ENCODE data around the gene PFDN4. TPM values are rescaled to one million over a fixed set of nuclear protein-coding genes. Genes with fewer than 3 reads are reported as not detected.

Gene PFDN4, protein sequence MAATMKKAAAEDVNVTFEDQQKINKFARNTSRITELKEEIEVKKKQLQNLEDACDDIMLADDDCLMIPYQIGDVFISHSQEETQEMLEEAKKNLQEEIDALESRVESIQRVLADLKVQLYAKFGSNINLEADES
- 481 and 548 TPM in 2 replicates for total RNA-seq (2014; rRNA removed; shearing (Covaris generic))

DNA sequence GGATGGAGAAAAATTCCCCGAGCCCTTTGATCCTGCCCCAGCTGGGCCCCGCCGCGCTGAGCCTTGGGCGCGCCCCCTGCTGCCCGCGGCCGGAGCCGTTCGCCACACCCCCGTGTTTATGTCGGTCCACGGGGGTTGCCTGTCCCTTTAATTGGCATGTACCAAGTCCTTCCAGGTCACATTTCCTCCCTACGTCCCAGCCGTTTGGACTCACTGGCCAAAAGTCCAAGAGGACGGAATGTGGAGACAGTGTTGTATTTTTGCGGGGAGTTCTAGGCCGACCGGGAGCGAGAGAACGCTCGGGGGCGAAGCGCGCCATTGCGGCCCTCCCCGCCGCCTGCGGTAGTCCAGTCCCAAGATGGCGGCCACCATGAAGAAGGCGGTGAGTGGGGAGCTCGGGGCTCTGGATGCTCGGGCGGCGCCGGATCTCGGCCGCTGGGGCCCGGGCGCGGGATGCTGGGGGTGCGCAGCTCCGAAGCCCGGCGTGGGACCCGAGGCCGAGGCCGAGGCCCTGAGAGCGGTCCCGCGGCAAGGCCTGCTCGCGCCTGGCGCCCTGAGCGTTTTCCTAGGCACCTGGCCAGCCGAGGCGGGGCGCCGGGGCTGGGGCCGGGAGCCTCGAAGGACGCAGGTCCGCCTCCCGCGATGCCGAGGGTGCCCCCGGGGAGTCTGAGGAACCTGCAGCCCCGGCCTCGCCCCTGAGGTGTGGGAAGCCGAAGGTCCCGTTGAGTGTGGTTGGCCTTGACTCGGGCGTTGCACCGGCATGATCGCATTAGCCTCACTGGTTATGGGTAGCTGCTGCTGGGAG, at the start of gene PFDN4:
PFDN4 (plus strand) TSS at position 345 of the 805 bp plus-strand sequence; CDS start at position 359, 14 bp downstream.
- peak; percentile 86 for DNase-seq (ENCODE audit: low read depth)

DNA sequence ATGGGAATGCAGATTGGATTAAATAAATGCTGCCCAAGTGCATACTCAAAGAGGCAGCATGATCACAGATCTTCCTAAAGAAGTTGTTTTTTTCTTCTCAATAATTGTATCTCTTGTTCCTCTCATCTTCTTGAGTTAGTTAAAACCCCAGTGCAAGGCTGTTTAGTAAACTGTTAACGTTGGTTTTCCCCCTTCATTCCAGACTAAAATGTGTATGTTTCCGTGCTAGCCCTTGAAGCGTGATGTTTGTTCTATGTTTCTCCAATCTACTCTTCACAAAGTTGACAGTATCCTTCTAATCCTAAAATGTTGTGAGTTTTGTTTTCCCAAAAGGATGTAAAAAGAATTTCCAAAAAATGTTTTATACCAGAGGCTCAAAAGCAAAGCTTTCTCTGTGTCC, 49.7 kb upstream of the PFDN4 start:
- DNase-seq (ENCODE audit: low read depth) = no peak

DNA sequence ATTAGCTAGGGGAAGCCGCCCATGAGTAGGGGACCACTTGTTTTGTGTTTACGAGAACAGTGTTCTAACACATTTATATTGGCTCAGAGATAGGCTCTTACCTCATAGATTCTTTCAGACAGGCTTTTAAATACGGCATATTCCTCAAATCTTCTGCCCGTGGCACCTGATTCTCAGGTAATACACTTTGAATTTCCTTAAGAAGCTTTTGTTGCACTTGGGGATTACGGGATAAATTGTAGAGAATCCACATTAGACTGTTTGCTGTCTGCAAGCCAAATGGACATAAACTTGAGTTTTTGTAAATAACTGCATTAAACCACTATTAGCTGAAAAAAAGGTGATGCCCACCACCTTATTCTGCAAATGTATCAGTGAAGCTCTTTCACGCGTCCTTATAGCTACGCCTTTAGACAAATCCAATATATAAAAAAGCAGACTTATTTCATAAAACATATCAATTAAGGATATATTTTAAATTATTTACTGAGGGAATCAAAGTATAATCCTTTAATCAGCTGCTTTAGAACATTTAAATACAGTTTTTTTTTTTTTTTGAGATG, 49.0 kb upstream of the PFDN4 start:
- DNase-seq (ENCODE audit: low read depth) = no peak

DNA sequence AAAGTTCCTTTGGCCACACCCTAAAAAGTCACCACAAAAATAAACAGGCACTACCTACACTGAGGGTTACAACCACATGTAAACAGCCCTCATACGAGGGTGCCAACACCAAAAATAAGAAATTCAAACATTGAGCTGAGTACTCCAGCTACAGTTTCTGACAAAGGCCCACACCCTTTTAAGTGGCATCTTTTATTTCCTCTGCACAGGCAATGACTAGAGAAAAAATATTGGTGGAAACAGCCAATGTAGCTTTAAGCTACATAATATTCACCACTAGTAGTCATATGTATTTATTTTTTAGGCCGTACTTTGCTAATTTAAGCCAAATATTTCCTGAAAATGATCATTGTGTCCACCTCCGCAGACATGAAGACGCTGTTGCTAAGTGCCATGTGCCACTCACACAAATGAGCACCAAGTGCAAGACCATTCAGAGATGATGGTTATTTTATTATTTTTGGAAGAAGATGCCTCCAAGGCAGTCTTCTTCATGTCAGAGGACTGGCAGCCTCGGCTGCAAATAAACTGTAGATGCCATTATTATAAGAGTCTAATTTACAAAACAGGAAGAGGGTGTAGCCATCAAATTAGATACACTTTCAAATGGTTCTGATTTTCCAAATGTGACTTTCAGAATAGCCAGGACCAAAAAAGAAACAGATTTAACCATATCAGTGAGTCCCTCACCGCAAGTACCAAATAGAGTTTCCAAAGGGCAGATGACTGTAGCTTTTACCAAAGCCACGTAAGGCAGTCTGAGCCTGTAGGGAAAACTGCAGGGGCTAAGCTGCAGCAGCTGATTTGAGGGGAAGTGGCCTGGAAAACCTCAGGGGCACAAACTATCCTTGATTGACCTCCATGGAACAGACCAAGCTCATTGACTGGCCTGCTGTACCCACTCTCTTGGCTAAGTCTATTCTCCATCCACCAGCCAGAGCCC, 47.6 kb upstream of the PFDN4 start:
- no peak for DNase-seq (ENCODE audit: low read depth)

DNA sequence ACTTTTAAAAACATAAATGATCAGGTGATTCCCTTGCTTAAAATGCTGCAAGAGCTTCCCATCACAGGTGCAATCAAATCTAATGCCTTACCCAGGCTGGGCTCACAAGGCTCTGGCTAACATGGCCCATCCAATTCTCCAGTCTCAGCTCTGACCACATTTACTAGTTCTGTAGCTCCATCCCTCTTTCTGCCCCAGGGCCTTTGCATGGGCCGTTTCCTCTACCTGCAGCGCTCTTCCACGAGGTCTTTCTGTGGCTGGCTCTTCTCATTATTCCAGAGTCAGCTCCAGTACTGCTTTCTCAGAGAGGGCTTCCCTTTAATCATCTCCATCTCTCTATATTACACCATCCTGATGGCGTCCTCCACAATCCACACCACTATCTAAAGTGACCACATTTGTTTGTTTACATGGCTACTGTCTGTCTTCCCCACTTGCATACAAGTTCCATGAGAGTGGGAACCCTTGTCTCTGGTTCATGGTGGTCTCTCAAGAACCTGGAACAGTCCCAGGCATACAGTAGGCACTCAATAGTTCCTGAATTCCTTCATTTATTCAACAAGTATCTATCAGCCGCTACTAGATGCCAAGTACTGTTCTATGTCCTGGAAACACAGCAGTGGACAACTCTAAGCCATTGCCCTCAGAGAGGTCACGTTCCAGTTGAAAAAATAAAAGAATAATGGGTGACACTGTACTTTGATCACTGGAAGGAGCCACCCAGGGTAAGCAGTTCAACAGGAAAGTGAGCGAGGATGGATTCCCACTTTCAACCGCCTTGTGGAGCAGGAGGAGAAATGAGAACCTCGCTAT, 46.7 kb upstream of the PFDN4 start:
- DNase-seq (ENCODE audit: low read depth) = no peak

DNA sequence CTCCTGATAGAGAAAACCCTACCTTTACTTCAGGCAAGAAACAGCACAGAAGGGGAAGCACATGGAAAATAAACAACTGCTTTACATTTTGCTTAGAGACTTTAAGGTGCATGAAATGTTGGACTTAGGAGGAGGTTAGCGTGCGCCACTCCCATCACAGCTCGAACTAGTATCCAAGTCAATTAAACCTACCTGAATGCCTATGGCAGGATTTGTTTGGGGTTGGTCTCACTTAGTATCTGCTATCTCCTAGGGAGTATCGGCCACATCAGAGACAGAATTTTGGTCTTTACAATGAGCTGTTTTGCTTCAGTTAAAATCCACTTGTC, 46.1 kb upstream of the PFDN4 start:
- no peak for DNase-seq (ENCODE audit: low read depth)

DNA sequence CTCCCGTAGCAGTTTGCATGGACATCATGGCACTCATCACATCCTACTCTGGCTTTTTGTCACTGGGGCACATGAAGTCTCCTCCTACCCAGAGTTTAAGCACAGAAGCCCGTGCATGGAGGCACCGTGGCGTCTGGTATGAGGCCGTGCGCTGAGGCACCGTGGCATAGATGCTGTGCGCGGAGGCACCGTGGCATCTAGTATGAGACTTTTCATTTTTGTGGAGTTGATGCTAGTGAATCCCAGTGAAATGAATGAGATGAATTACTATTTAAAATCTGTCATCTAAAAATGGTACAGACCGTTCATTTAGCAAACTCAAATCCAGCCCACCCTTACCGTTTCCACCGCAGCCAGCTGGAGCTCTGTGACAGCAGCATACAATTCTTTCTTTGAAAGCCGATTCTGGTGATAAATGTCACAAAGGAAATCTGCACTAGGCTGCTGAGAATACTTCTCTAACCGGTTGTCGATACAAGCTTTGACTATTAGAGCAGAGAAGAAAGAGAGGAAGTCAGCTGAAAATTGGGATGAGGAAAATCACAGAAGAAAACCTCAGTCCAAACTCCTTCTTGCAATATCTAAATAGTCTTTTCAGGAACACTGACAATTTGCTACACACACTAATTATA, 45.4 kb upstream of the PFDN4 start:
- no peak for DNase-seq (ENCODE audit: low read depth)

DNA sequence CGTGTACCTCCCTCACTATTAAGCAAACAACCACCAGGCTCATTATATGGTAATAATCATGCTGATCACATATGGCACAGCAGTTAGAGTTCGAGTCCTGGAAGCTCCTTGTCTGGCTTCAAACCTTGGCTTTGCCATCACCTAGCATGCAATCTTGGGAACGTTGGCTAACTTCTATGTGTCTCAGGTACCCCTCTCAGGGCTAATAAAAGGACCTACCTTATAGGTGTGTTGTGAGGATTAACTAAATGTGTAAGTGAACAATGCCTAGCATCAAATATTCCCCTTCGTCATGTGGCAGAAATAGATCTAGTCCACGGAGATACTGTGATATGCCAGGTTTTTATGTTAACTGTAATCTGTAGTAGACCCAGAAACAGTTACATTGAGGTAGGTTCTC, 44.5 kb upstream of the PFDN4 start:
- DNase-seq (ENCODE audit: low read depth) = no peak

DNA sequence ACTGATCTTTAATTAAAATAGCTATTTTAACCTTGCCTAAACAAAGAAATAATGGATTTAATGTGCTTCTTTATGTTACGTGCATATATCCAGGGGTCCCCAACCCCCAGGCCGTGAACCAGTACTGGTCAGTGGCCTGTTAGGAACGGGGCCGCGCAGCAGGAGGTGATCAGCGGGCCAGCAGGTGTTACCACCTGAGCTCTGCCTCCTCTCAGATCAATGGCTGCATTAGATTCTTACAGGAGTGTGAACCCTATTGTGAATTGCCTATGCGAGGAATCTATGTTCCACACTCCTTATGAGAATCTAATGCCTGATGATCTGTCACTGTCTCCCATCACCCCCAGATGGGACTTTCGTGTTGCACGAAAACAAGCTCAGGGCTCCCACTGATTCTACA, 42.9 kb upstream of the PFDN4 start:
- DNase-seq (ENCODE audit: low read depth) = no peak

DNA sequence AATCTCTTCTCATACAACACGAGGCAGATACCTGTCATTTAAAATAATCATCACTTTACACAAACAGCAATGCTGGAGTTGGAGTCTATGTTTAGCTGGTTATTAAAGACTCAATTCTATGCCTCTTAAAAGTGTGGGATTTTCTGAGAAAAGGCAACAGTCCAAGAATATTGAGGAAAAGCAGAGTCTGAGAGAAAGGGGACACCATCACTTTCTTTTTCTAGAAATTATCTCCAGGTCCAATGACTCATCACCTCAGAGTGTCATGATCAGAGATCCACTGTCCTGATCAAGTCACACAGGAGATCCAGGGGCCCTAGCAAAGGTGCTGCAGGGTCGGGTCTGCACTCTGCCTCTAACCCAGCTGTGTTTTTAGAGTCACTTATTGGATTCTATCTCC, 42.1 kb upstream of the PFDN4 start:
- DNase-seq (ENCODE audit: low read depth) = no peak

DNA sequence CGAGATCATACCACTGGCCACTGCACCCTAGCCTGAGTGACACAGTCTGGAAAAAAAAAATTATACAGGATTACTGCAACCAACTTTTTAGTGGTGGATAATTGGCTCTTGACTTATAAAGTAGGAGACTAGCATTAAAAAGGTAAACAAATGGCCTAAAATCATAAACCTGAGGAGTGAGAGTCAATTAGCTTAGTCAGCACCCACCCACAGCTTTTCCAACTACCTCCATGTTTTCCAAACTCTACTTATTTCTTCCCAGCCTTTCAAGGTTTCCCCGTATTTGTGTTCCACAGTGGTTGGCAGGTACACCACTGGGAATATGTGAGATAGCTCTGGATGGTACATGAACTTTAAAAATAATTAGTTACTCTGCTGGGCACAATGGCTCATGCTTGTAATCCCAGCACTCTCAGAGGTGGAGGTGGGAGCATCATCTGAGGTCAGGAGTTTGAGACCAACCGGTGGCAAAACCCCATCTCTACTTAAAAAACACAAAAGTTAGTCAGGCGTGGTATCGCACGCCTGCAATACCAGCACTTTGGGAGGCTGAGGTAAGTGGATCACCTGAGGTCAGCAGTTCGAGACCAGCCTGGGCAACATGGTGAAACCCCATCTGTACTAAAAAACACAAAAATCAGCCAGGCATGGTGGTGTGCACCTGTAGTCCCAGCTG, 40.8 kb upstream of the PFDN4 start:
- no peak for DNase-seq (ENCODE audit: low read depth)

DNA sequence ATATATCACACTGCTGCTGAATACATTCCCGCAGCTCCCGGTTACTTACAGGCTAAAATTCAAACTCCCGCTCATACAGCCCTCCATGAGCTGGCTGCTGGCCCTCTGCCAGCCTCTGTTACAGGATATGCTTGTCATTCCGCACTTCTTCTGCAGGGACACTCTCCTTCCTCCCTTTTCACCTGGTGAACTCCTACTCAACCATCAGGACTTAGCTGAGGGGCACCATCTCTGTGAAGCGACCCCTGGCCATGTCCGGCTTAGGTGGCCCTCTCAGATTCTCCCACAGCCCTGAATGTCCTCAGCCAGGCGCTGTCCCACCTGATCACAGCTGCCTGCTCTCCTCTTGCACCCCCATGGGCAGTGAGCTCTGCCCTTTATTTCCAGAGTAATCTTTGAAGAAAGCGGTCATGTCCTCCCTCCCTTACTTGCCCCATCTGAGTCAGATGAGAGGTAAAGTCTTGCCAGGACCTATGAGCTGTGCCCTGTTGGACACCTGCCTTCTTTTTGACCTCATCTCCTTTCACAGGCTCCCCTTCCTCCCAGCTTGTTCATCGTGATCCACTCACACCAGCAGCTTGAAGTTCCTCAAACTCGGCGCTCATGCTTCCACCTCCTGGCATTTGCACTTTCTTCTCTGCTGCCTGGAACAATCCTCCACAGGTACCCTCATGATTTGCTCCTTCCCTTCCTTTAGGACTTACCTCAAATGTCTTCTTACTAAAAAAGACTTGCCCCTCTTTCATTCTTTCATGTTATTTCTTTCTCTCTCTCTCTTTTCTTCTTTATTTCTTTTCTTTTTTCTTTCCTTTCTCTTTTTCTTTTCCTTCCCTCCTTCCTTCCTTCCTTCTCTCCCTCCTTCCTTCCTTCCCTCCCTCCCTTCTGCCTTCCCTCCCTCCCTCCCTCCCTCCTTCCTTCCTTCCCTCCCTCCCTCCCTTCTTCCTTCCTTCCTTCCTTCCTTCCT, 39.7 kb upstream of the PFDN4 start:
- DNase-seq (ENCODE audit: low read depth) = peak; percentile 76

DNA sequence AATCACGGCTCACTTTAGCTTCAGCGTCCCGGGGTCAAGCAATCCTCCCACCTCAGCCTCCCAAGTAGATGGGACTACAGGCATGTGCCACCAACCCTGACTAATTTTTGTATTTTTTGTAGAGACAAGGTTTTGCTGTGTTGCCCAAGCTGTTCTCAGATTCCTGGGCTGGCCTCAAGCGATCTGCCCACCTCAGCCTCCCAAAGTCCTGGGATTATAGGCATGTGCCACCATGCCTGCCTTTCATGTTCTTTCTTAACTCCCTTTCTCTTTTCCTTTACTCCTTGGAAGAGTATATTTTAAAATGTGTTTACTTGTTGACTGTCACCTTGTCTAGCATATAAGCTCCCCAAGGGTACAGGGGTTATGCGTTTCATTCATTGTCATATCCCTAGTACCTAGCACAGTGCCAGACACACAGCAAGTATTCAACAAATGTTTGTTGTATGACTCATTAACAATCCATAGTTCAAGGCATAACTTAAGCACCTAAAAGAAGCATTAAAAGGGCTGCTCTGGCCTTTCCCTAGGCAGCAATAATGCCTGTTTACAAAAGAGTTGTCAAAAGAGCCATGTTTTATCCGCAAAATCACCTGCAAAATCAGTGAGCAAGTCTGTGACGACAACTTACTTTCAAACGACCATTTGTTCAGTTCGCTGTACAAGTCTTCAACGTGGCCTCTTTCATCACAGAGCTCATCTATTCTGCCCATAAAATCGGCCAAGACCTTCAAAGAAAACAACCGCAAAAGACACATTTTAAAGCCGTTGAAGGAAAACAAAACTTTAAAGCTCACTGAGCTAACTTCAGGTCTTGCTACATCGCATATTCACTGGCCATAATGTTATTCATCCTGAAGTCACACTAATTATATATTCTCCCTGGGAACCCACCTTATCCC, 38.7 kb upstream of the PFDN4 start:
- DNase-seq (ENCODE audit: low read depth) = no peak

DNA sequence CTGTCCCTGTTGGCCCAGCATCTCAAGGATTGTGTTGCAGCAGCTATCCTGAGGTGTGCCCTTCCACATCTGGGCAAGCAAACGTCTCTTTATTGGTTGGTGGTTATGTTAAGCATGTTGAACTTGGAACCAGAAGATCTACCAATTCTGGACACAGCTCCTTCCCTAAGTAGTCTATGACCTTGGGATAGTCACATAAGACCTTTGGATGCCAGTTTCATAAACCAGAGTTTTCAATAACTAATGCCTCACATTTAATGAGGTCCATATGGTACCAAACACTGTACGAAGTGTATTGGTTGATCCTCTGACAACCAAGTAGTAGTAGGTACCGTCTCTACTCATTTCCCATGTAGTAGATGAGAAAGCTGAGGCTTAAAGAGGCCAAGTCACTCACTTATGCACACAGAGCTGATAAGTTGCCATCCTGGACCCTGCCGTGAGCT, 37.8 kb upstream of the PFDN4 start:
- DNase-seq (ENCODE audit: low read depth) = no peak

DNA sequence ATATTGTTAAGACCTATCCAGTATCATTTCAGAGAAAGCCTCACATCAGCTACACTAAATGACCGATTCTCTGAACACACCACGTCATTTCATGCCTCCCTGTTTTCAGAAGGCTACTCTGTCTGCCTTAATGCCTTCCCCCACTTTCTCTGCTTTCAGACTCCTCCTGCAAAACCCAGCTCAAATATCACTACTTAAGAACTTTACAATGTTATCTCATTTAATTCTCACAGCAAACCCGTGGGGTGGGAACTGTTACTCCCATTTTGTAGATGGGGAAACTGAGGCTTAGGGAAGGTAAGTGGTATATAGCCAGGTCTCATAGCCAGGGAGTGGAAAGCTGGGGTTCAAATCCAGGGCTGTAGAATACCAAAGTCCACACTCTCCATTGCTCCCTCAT, 36.9 kb upstream of the PFDN4 start:
- no peak for DNase-seq (ENCODE audit: low read depth)

DNA sequence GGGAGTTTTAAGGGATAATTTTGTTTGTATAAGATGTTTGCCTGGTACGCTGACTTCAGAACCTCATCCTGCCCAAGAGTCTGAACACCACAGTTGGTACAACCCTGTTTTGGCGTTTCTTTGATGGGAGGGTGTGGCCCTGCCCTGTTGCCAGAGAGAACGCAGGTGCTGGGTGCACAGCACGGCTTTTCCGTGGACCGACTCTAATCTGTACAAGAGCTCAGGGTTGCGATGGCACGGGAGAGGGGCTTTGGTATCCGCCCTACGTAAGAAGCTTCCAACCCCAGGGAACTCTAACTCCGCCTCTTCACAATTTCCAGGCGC, 35.4 kb upstream of the PFDN4 start:
- DNase-seq (ENCODE audit: low read depth) = no peak

DNA sequence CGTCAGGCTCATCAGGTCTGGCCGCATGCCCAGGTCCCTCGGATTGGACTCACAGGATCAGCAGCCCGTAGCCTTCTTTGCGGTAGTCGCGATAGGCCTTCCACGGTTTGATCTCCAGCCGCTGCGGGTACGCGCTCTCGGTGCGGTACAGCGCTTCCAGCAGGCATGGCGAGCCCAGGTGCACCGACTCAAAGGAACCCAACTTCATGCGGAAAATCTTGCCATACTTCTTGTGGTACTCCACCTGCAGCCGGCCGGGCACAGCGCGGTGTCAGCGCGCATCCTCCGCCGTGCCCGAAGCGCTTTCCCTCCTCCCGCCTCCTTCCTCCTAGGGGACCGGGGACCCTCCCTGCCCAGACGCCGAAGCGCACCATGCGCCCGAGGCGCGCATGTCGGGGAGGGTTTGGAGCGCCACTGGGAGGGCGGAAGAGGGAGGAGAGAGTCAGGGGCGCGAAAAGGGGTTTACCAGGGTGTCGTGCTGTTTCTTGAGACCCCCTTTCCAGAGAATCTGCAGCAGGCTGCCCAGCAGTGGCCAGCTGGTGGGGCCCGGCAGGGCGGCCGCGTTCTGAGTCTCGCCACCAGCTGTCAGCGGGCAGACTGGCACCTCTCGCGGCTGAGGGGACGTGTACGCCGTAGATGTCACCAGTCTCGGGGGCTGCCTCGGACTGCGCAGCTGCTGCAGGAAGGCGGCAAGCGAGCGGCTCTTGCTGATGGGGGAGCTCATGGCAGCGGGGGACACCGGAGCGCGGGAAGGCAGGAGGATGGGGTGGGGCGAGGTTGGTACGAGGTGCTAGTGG, 34.8 kb upstream of the PFDN4 start:
- peak; percentile 21 for DNase-seq (ENCODE audit: low read depth)
